Stimulated activated memory B cell treated with anti-CD40 and anti-IgM and Interleukin-4, amounts not matched to agents 10 μg/mL and 1 μg/mL and 100 μg/mL, for 72 hours (primary cell): Measurements from ENCODE around the gene MRPS31.
"Not testable (repeated sequence)": the region's sequence is repeated elsewhere in the genome, so short reads cannot be mapped to it uniquely, and the experiment has no call there.

Source experiments
- ATAC-seq: fragments of 150-1000 bp; cut with Tn5 transposase; 2 replicates; pipeline ENCODE4 v1.10.0; 2021
- H3K27ac Mint-ChIP-seq: one replicate; pipeline ENCODE4 v1.8.0; 2022; ENCODE audit warnings: mild to moderate bottlenecking, mixed read lengths
- H3K27me3 Mint-ChIP-seq: one replicate; pipeline ENCODE4 v1.8.0; 2022; ENCODE audit warnings: mixed read lengths
- H3K36me3 Mint-ChIP-seq: one replicate; pipeline ENCODE4 v1.8.0; 2022; ENCODE audit warnings: mixed read lengths
- H3K4me1 Mint-ChIP-seq: one replicate; pipeline ENCODE4 v1.8.0; 2022; ENCODE audit warnings: mixed read lengths
- H3K4me3 Mint-ChIP-seq: one replicate; pipeline ENCODE4 v1.8.0; 2022; ENCODE audit warnings: mild to moderate bottlenecking, moderate library complexity, mixed read lengths
- H3K9me3 Mint-ChIP-seq: one replicate; pipeline ENCODE4 v1.8.0; 2022; ENCODE audit warnings: mixed read lengths

Gene MRPS31

GRCh38 chr13:40749327-40749726, 21.7 kb downstream of the MRPS31 start:
- H3K4me3 Mint-ChIP-seq, result no peak overlapping the region
- H3K4me1 Mint-ChIP-seq, result no peaks in the 10 kb centered on the region
- H3K27ac Mint-ChIP-seq, result no peak overlapping the region
- no peak for ATAC-seq
- H3K9me3 Mint-ChIP-seq, result no peaks in the 10 kb centered on the region
- no peaks in the 10 kb centered on the region for H3K27me3 Mint-ChIP-seq
- peaks cover 39% of the 10 kb centered on the region for H3K36me3 Mint-ChIP-seq

- ATAC-seq, H3K4me3 Mint-ChIP-seq, H3K9me3 Mint-ChIP-seq, H3K4me1 Mint-ChIP-seq, H3K27me3 Mint-ChIP-seq, H3K27ac Mint-ChIP-seq: not testable (repeated sequence)
- peaks cover 54% of the 10 kb centered on the region for H3K36me3 Mint-ChIP-seq
These were observed 35.8 kb downstream of the MRPS31 start for GRCh38 chr13:40735232-40735548.

GRCh38 chr13:40734536-40735231, 36.3 kb downstream of the MRPS31 start:
- not testable (repeated sequence) for H3K27ac Mint-ChIP-seq, H3K9me3 Mint-ChIP-seq, H3K4me1 Mint-ChIP-seq, H3K4me3 Mint-ChIP-seq, H3K27me3 Mint-ChIP-seq, ATAC-seq
- peaks cover 58% of the 10 kb centered on the region for H3K36me3 Mint-ChIP-seq

- ATAC-seq, result no peak
- Mint-ChIP-seq H3K4me1 (no peaks in the 10 kb centered on the region), H3K27ac (no peak overlapping the region), H3K27me3 (no peaks in the 10 kb centered on the region), H3K4me3 (no peak overlapping the region), H3K36me3 (peaks cover 56% of the 10 kb centered on the region), H3K9me3 (no peaks in the 10 kb centered on the region)
These were observed 38.3 kb downstream of the MRPS31 start for GRCh38 chr13:40732658-40733057.

- Mint-ChIP-seq H3K27ac (no peak overlapping the region), H3K36me3 (peaks cover 48% of the 10 kb centered on the region), H3K4me3 (no peak overlapping the region), H3K4me1 (no peaks in the 10 kb centered on the region), H3K9me3 (no peaks in the 10 kb centered on the region), H3K27me3 (no peaks in the 10 kb centered on the region)
- ATAC-seq, result no peak
These were observed 42.4 kb downstream of the MRPS31 start for GRCh38 chr13:40728595-40728994.

- H3K4me3 Mint-ChIP-seq, H3K27ac Mint-ChIP-seq, ATAC-seq, H3K27me3 Mint-ChIP-seq, H3K4me1 Mint-ChIP-seq: not testable (repeated sequence)
- peaks cover 68% of the 10 kb centered on the region for H3K36me3 Mint-ChIP-seq
- H3K9me3 Mint-ChIP-seq, result peaks cover 20% of the 10 kb centered on the region
These were observed 56.6 kb downstream of the MRPS31 start for GRCh38 chr13:40714433-40714832.

GRCh38 chr13:40706439-40706838, 64.6 kb downstream of the MRPS31 start:
- Mint-ChIP-seq H3K36me3 (peaks cover 11% of the 10 kb centered on the region), H3K27ac (no peak overlapping the region), H3K4me1 (no peaks in the 10 kb centered on the region), H3K27me3 (no peaks in the 10 kb centered on the region), H3K9me3 (peaks cover 43% of the 10 kb centered on the region), H3K4me3 (no peak overlapping the region)
- no peak for ATAC-seq

GRCh38 chr13:40697711-40698110, 73.3 kb downstream of the MRPS31 start:
- Mint-ChIP-seq H3K4me3 (no peak overlapping the region), H3K36me3 (peaks cover 6% of the 10 kb centered on the region), H3K9me3 (no peaks in the 10 kb centered on the region), H3K4me1 (peaks cover 18% of the 10 kb centered on the region), H3K27ac (no peak overlapping the region), H3K27me3 (peaks cover 7% of the 10 kb centered on the region)
- ATAC-seq, result peak; percentile 65

GRCh38 chr13:40694426-40694825, 76.6 kb downstream of the MRPS31 start:
- Mint-ChIP-seq H3K9me3 (no peaks in the 10 kb centered on the region), H3K27me3 (peaks cover 7% of the 10 kb centered on the region), H3K36me3 (peaks cover 6% of the 10 kb centered on the region), H3K4me1 (peaks cover 21% of the 10 kb centered on the region), H3K27ac (no peak overlapping the region), H3K4me3 (no peak overlapping the region)
- no peak for ATAC-seq

GRCh38 chr13:40692946-40693345, 78.0 kb downstream of the MRPS31 start:
- Mint-ChIP-seq H3K4me1 (peaks cover 12% of the 10 kb centered on the region), H3K9me3 (no peaks in the 10 kb centered on the region), H3K27ac (no peak overlapping the region), H3K27me3 (peaks cover 7% of the 10 kb centered on the region), H3K36me3 (no peaks in the 10 kb centered on the region), H3K4me3 (no peak overlapping the region)
- ATAC-seq, result no peak

GRCh38 chr13:40688781-40689180, 82.2 kb downstream of the MRPS31 start:
- Mint-ChIP-seq H3K4me3 (no peak overlapping the region), H3K9me3 (no peaks in the 10 kb centered on the region), H3K36me3 (no peaks in the 10 kb centered on the region), H3K27ac (no peak overlapping the region), H3K27me3 (no peaks in the 10 kb centered on the region), H3K4me1 (peaks cover 6% of the 10 kb centered on the region)
- no peak for ATAC-seq

- Mint-ChIP-seq H3K9me3 (no peaks in the 10 kb centered on the region), H3K36me3 (no peaks in the 10 kb centered on the region), H3K27me3 (no peaks in the 10 kb centered on the region), H3K4me3 (no peak overlapping the region), H3K4me1 (peaks cover 13% of the 10 kb centered on the region), H3K27ac (peak overlapping the region; percentile 30)
- no peak for ATAC-seq
These were observed 88.3 kb downstream of the MRPS31 start for GRCh38 chr13:40682449-40683240.

- H3K4me1 Mint-ChIP-seq, result peaks cover 13% of the 10 kb centered on the region
- ATAC-seq, result no peak
- no peaks in the 10 kb centered on the region for H3K27me3 Mint-ChIP-seq
- H3K27ac Mint-ChIP-seq, result no peak overlapping the region
- no peaks in the 10 kb centered on the region for H3K9me3 Mint-ChIP-seq
- no peak overlapping the region for H3K4me3 Mint-ChIP-seq
- H3K36me3 Mint-ChIP-seq, result no peaks in the 10 kb centered on the region
These were observed 89.4 kb downstream of the MRPS31 start for GRCh38 chr13:40681341-40682146.

GRCh38 chr13:40680659-40681323, 90.2 kb downstream of the MRPS31 start:
- no peaks in the 10 kb centered on the region for H3K9me3 Mint-ChIP-seq
- H3K4me3 Mint-ChIP-seq, result no peak overlapping the region
- H3K4me1 Mint-ChIP-seq, result peaks cover 13% of the 10 kb centered on the region
- ATAC-seq, result no peak
- no peaks in the 10 kb centered on the region for H3K27me3 Mint-ChIP-seq
- no peaks in the 10 kb centered on the region for H3K36me3 Mint-ChIP-seq
- no peak overlapping the region for H3K27ac Mint-ChIP-seq

GRCh38 chr13:40679480-40679985, 91.5 kb downstream of the MRPS31 start:
- H3K27ac Mint-ChIP-seq, result no peak overlapping the region
- H3K9me3 Mint-ChIP-seq, result no peaks in the 10 kb centered on the region
- no peak for ATAC-seq
- H3K36me3 Mint-ChIP-seq, result no peaks in the 10 kb centered on the region
- H3K4me1 Mint-ChIP-seq, result peaks cover 13% of the 10 kb centered on the region
- no peaks in the 10 kb centered on the region for H3K27me3 Mint-ChIP-seq
- H3K4me3 Mint-ChIP-seq, result no peak overlapping the region
